ENCODE results near the gene POLR2B. TPM values are rescaled to one million over a fixed set of nuclear protein-coding genes. Genes with fewer than 3 reads are reported as not detected.

Gene POLR2B
- polyA plus RNA-seq, 2 donors: 14.5 to 28.6 TPM

GRCh38 chr4:57018980-57019379 lies 40.3 kb downstream of the POLR2B start:
- Histone ChIP-seq H3K36me3 (ENCODE audit: control insufficient read depth in 2 of 2, insufficient read depth in 2 of 2, low read length in 1 of 2) (peaks cover 5 to 7% of the 10 kb centered on the region in 2 donors), H3K27ac (ENCODE audit: low read depth in 2 of 2, low read length in 1 of 2) (no peak overlapping the region), H3K4me1 (ENCODE audit: control insufficient read depth in 2 of 2, insufficient read depth in 2 of 2, low read length in 1 of 2) (no peaks in the 10 kb centered on the region), H3K9me3 (ENCODE audit: control insufficient read depth in 2 of 2, insufficient read depth in 1 of 2, low read depth in 1 of 2, low read length in 1 of 2) (no peaks in the 10 kb centered on the region), H3K27me3 (ENCODE audit: control insufficient read depth in 1 of 2, insufficient read depth in 2 of 2, low read length in 2 of 2) (no peaks in the 10 kb centered on the region), H3K4me3 (ENCODE audit: low read depth in 1 of 2, low read length in 2 of 2) (no peak overlapping the region)

GRCh38 chr4:57020467-57021101 lies 41.9 kb downstream of the POLR2B start:
- peaks cover 5 to 9% of the 10 kb centered on the region in 2 donors for H3K36me3 ChIP-seq (ENCODE audit: control insufficient read depth in 2 of 2, insufficient read depth in 2 of 2, low read length in 1 of 2)
- no peak overlapping the region for H3K27ac ChIP-seq (ENCODE audit: low read depth in 2 of 2, low read length in 1 of 2)
- no peaks in the 10 kb centered on the region for H3K9me3 ChIP-seq (ENCODE audit: control insufficient read depth in 2 of 2, insufficient read depth in 1 of 2, low read depth in 1 of 2, low read length in 1 of 2)
- WGBS, 2 donors: 86 to 88% methylated on average over 5 of the region's 5 CpGs
- H3K4me1 ChIP-seq (ENCODE audit: control insufficient read depth in 2 of 2, insufficient read depth in 2 of 2, low read length in 1 of 2): no peaks in the 10 kb centered on the region
- no peaks in the 10 kb centered on the region for H3K27me3 ChIP-seq (ENCODE audit: control insufficient read depth in 1 of 2, insufficient read depth in 2 of 2, low read length in 2 of 2)
- no peak overlapping the region for H3K4me3 ChIP-seq (ENCODE audit: low read depth in 1 of 2, low read length in 2 of 2)

- H3K36me3 ChIP-seq (ENCODE audit: control insufficient read depth in 2 of 2, insufficient read depth in 2 of 2, low read length in 1 of 2): peaks cover 0 to 12% of the 10 kb centered on the region in 2 donors
- H3K4me1 ChIP-seq (ENCODE audit: control insufficient read depth in 2 of 2, insufficient read depth in 2 of 2, low read length in 1 of 2): no peaks in the 10 kb centered on the region
- H3K27ac ChIP-seq (ENCODE audit: low read depth in 2 of 2, low read length in 1 of 2): no peak overlapping the region
- H3K9me3 ChIP-seq (ENCODE audit: control insufficient read depth in 2 of 2, insufficient read depth in 1 of 2, low read depth in 1 of 2, low read length in 1 of 2): no peaks in the 10 kb centered on the region
- 67 to 75% methylated on average over 4 of the region's 4 CpGs for WGBS, 2 donors
- H3K27me3 ChIP-seq (ENCODE audit: control insufficient read depth in 1 of 2, insufficient read depth in 2 of 2, low read length in 2 of 2): no peaks in the 10 kb centered on the region
- H3K4me3 ChIP-seq (ENCODE audit: low read depth in 1 of 2, low read length in 2 of 2): no peak overlapping the region
Measured at GRCh38 chr4:57023104-57023503, 44.4 kb downstream of the POLR2B start.

- 82 to 87% methylated on average over 3 of the region's 3 CpGs for WGBS, 2 donors
- no peaks in the 10 kb centered on the region for H3K27me3 ChIP-seq (ENCODE audit: control insufficient read depth in 1 of 2, insufficient read depth in 2 of 2, low read length in 2 of 2)
- no peak overlapping the region for H3K27ac ChIP-seq (ENCODE audit: low read depth in 2 of 2, low read length in 1 of 2)
- H3K9me3 ChIP-seq (ENCODE audit: control insufficient read depth in 2 of 2, insufficient read depth in 1 of 2, low read depth in 1 of 2, low read length in 1 of 2): no peaks in the 10 kb centered on the region
- H3K4me1 ChIP-seq (ENCODE audit: control insufficient read depth in 2 of 2, insufficient read depth in 2 of 2, low read length in 1 of 2): no peaks in the 10 kb centered on the region
- no peak overlapping the region for H3K4me3 ChIP-seq (ENCODE audit: low read depth in 1 of 2, low read length in 2 of 2)
- peaks cover 2 to 3% of the 10 kb centered on the region in 2 donors for H3K36me3 ChIP-seq (ENCODE audit: control insufficient read depth in 2 of 2, insufficient read depth in 2 of 2, low read length in 1 of 2)
Measured at GRCh38 chr4:57034520-57034919, 55.8 kb downstream of the POLR2B start.

- WGBS, 2 donors: 44 to 47% methylated on average over 15 of the region's 15 CpGs
- no peak overlapping the region for H3K4me3 ChIP-seq (ENCODE audit: low read depth in 1 of 2, low read length in 2 of 2)
- H3K36me3 ChIP-seq (ENCODE audit: control insufficient read depth in 2 of 2, insufficient read depth in 2 of 2, low read length in 1 of 2): peaks cover 0 to under 1% of the 10 kb centered on the region in 2 donors
- no peaks in the 10 kb centered on the region for H3K9me3 ChIP-seq (ENCODE audit: control insufficient read depth in 2 of 2, insufficient read depth in 1 of 2, low read depth in 1 of 2, low read length in 1 of 2)
- no peaks in the 10 kb centered on the region for H3K4me1 ChIP-seq (ENCODE audit: control insufficient read depth in 2 of 2, insufficient read depth in 2 of 2, low read length in 1 of 2)
- no peak overlapping the region for H3K27ac ChIP-seq (ENCODE audit: low read depth in 2 of 2, low read length in 1 of 2)
- no peaks in the 10 kb centered on the region for H3K27me3 ChIP-seq (ENCODE audit: control insufficient read depth in 1 of 2, insufficient read depth in 2 of 2, low read length in 2 of 2)
Measured at GRCh38 chr4:57037982-57038604, 59.4 kb downstream of the POLR2B start.

GRCh38 chr4:57039345-57039744 lies 60.6 kb downstream of the POLR2B start:
- no peaks in the 10 kb centered on the region for H3K27me3 ChIP-seq (ENCODE audit: control insufficient read depth in 1 of 2, insufficient read depth in 2 of 2, low read length in 2 of 2)
- 68 to 69% methylated on average over 2 of the region's 2 CpGs for WGBS, 2 donors
- no peaks in the 10 kb centered on the region for H3K4me1 ChIP-seq (ENCODE audit: control insufficient read depth in 2 of 2, insufficient read depth in 2 of 2, low read length in 1 of 2)
- H3K27ac ChIP-seq (ENCODE audit: low read depth in 2 of 2, low read length in 1 of 2): no peak overlapping the region
- no peaks in the 10 kb centered on the region for H3K9me3 ChIP-seq (ENCODE audit: control insufficient read depth in 2 of 2, insufficient read depth in 1 of 2, low read depth in 1 of 2, low read length in 1 of 2)
- no peak overlapping the region for H3K4me3 ChIP-seq (ENCODE audit: low read depth in 1 of 2, low read length in 2 of 2)
- no peaks in the 10 kb centered on the region for H3K36me3 ChIP-seq (ENCODE audit: control insufficient read depth in 2 of 2, insufficient read depth in 2 of 2, low read length in 1 of 2)

- H3K27me3 ChIP-seq (ENCODE audit: control insufficient read depth in 1 of 2, insufficient read depth in 2 of 2, low read length in 2 of 2): no peaks in the 10 kb centered on the region
- no peaks in the 10 kb centered on the region for H3K4me1 ChIP-seq (ENCODE audit: control insufficient read depth in 2 of 2, insufficient read depth in 2 of 2, low read length in 1 of 2)
- no peak overlapping the region for H3K27ac ChIP-seq (ENCODE audit: low read depth in 2 of 2, low read length in 1 of 2)
- no peaks in the 10 kb centered on the region for H3K36me3 ChIP-seq (ENCODE audit: control insufficient read depth in 2 of 2, insufficient read depth in 2 of 2, low read length in 1 of 2)
- H3K4me3 ChIP-seq (ENCODE audit: low read depth in 1 of 2, low read length in 2 of 2): no peak overlapping the region
- H3K9me3 ChIP-seq (ENCODE audit: control insufficient read depth in 2 of 2, insufficient read depth in 1 of 2, low read depth in 1 of 2, low read length in 1 of 2): no peaks in the 10 kb centered on the region
- WGBS, 2 donors: 61 to 62% methylated on average over 6 of the region's 6 CpGs
Measured at GRCh38 chr4:57040510-57040909, 61.8 kb downstream of the POLR2B start.

GRCh38 chr4:57041020-57041419 lies 62.3 kb downstream of the POLR2B start:
- Histone ChIP-seq H3K27ac (ENCODE audit: low read depth in 2 of 2, low read length in 1 of 2) (no peak overlapping the region), H3K36me3 (ENCODE audit: control insufficient read depth in 2 of 2, insufficient read depth in 2 of 2, low read length in 1 of 2) (no peaks in the 10 kb centered on the region), H3K4me3 (ENCODE audit: low read depth in 1 of 2, low read length in 2 of 2) (no peak overlapping the region), H3K9me3 (ENCODE audit: control insufficient read depth in 2 of 2, insufficient read depth in 1 of 2, low read depth in 1 of 2, low read length in 1 of 2) (no peaks in the 10 kb centered on the region), H3K4me1 (ENCODE audit: control insufficient read depth in 2 of 2, insufficient read depth in 2 of 2, low read length in 1 of 2) (no peaks in the 10 kb centered on the region), H3K27me3 (ENCODE audit: control insufficient read depth in 1 of 2, insufficient read depth in 2 of 2, low read length in 2 of 2) (no peaks in the 10 kb centered on the region)
- WGBS, 2 donors: 61 to 65% methylated on average over 1 of the region's 1 CpG

GRCh38 chr4:57042711-57043169 lies 64.0 kb downstream of the POLR2B start:
- Histone ChIP-seq H3K4me1 (ENCODE audit: control insufficient read depth in 2 of 2, insufficient read depth in 2 of 2, low read length in 1 of 2) (no peaks in the 10 kb centered on the region), H3K36me3 (ENCODE audit: control insufficient read depth in 2 of 2, insufficient read depth in 2 of 2, low read length in 1 of 2) (no peaks in the 10 kb centered on the region), H3K9me3 (ENCODE audit: control insufficient read depth in 2 of 2, insufficient read depth in 1 of 2, low read depth in 1 of 2, low read length in 1 of 2) (no peaks in the 10 kb centered on the region), H3K4me3 (ENCODE audit: low read depth in 1 of 2, low read length in 2 of 2) (no peak overlapping the region), H3K27ac (ENCODE audit: low read depth in 2 of 2, low read length in 1 of 2) (peak overlapping the region in 1 of 2 donors; percentile 31), H3K27me3 (ENCODE audit: control insufficient read depth in 1 of 2, insufficient read depth in 2 of 2, low read length in 2 of 2) (no peaks in the 10 kb centered on the region)
- 76 to 80% methylated on average over 5 of the region's 5 CpGs for whole genome bisulfite sequencing, 2 donors
